HG03342 (cell line): ENCODE measurements around the gene IL17RD.
A peak's percentile ranks its signal among the peaks of the same experiment; 100 is the strongest.

Source experiments
- ATAC-seq: cut with Tn5 transposase; IDR thresholded peaks from one replicate; pipeline ENCODE4 v1.9.1; 2021; ENCODE audit warnings: mild to moderate bottlenecking, moderate library complexity; ENCODE audit not compliant: unreplicated experiment

IL17RD gene

GRCh38 chr3:57164657-57165573, at the start of gene IL17RD:
Gene IL17RD, minus strand, starts transcription at chr3:57165353. Its CDS starts 67 bp downstream, at chr3:57165286.
- no peak for ATAC-seq

GRCh38 chr3:57206423-57206822, 41.3 kb upstream of the IL17RD start:
- ATAC-seq = no peak

- no peak for ATAC-seq
These were observed 34.7 kb upstream of the IL17RD start, which contains the start of gene HESX1 for GRCh38 chr3:57199895-57200297. Gene HESX1, minus strand, starts transcription at chr3:57199978. Its CDS starts 60 bp downstream, at chr3:57199918.

- no peak for ATAC-seq
These were observed 29.5 kb upstream of the IL17RD start for GRCh38 chr3:57194641-57195040.

DNA sequence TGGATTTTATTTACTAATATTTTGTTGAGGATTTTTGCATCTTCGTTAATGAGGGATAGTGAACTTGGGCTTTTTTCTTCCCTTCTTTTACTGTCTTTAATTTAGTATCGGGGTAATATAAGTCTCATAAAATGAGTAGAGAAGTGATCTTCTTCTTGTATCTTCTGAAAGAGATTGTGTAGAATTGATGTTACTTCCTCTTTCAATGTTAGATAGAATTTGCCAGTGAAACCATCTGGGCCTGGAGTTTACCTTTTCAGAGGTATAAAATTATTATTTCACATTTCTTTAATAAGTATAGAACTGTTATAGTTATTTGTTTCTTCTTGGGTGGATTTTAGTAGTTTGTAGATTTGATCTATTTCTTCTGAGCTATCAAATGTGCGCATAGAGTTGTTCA, 26.9 kb upstream of the IL17RD start:
- ATAC-seq = no peak

DNA sequence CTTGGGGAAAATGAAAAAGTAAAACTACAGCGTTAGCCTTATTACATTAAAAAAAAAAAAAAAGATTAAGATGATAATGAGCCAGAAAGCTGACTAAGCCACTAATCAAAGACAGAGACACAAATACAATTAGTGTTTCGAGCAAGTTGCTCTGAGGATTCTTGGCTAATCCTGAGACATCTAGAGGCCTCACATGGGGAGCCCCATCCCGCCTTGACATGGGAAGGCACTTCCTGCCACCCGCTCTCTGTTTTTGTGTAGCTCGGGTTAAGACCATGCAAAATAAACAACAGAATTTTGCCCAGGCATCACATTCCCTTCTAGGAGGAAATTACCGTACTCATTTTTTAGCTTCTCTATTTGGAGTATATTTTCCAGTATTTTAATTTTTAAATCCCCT, 19.4 kb upstream of the IL17RD start:
- ATAC-seq = no peak

DNA sequence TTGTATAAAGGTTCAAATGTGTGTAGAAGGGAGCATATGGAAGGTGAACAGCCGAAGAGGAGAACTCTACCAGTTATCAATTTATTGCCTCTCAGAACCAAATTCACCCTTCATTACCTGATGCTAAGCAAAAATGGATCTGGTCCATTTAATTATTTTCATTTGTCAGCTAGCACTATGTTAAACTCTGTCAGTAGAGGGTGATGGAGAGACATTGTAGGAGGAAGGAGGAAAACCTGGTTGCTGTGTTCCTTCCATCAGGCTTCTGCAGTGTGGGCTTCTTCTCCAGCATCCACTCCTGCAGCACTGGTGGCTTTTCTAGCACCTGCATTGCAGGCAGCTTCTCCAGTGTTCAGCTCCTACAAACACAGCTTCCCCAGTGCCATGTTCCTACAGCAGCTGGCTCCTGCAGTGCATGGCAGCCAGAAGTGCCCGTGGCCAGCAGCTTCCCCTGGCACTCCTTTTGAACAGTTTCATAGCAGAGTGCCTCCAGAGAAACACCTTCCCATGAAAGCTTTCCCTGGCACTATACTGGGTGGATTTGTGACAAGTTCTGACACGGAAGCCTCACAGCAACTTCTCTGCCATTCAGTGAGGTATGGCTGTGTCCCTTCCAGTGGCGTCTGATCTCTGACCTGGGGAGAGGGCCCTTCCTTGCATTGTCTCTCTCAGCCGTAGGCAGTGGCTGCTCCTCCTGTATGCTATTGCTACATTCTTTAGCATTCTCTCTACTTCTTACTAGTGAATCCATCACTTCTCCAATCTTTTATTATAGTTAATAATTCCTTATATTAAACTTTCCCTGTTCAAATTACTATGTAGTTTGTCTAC, 14.6 kb upstream of the IL17RD start:
- ATAC-seq = no peak

DNA sequence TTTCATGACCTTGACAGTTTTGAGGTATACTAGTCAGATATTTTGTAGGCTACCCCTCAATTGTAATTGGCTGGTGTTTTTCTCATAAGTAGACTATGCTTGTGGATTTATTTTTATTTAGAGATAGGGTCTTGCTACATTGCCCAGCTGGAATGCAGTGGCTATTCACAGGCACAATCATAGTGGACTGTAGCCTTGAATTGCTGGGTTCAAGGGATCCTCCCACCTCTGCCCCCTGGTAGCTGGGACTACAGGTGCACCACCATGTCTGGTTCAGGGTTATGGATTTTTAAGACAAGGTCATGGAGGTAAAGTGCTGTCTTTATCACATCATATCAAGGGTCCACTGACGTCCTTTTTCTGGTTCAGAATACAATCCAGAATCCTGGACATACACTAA, 10.9 kb upstream of the IL17RD start:
- ATAC-seq = no peak

DNA sequence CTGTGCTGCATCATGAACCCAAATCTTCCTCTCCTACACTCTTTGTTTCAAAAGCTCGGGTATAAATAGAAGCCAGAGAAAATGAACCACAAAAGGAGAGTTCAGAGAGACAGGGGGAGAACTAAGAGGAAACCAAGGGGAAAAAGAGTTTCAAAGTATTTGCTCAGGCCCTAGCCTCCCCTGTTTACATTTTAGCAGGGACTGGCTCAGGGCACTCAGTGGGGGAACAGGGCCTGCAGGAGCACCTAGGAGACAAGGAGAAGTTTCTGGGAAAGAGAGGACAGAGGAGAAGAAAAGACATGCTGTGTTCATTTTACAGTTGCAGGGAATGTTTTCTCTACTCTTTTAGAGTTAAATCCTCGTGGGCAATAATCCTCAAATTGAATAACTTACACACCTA, 8.5 kb upstream of the IL17RD start:
- no peak for ATAC-seq

DNA sequence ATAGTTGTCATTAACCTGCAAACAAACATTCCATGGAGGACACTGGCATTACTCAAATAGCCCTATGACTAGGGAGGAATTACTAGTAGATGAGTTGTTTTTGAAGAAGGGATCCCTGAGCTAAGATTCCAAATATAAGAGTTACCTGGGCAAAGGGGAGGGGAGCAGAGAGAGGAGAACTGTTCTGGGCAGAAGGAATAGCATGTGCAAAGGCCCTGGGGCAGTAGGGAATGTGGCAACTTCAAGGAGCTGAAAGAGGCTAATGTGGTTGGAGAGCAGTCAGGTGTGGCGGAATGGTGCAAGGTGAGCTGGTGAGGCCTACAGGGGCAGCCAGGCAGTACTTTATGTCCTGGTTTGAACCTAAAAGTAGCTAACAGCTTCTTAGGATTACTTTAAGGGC, 5.8 kb upstream of the IL17RD start:
- ATAC-seq = no peak

- peak; percentile 64 for ATAC-seq
These were observed 4.9 kb upstream of the IL17RD start for GRCh38 chr3:57169872-57170623.

DNA sequence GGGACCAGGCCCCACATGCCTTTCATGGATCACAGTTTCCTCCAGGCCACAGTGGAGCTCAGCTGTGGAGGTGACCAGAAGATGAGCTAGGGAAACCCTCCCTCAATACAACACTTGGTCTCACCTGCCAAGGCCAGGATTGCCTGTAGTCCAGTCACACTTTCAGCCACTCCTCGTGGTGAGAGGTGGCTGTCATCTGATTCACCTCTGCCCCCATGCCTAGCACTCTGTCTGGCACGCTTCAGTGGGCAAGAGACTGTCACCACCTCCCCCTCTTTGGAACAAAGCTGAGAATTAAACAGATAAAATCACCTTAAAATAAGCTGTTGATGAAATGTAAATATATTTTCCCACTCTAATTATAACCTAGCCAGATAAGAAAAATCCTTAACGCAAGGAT, 4.0 kb upstream of the IL17RD start:
- ATAC-seq = no peak

DNA sequence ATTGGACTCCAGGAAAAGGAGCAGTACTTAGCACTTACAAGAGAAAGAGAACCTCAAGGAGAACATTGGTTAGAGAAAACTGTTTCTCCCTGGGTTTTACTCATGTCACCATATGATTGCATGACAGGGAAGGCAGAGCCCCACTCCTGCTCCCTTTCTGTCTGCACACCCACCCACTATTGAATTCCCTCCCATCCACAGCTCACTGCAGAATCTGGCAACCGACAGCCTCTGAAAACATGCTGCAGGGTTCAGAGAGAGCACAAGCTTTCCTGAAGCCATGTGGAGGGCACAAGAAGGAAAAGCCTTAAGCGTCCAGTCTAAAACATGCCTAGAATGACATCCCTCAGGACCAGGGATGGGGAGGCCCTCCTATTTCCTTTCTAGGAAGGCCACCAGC, 3.0 kb upstream of the IL17RD start:
- ATAC-seq = no peak

- ATAC-seq = no peak
These were observed 1.5 kb upstream of the IL17RD start for GRCh38 chr3:57166660-57167059.

DNA sequence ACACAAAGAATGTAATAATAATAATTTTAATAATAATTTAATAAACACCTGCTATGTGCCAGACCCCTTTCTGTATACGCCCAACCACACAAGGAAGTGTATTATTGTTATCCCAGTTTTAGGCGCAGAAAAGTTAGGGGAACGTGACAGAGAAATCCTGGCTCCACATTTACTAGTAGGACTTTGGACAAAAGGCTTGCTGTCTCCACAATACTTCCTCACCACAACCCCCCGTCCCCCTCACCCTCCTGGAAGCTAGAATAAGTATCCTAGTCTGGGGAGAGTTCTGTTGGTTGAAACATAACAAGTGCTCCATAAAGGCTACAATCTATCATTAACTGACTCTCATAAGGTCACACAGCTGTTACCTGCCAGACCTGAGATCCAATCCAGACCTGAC, 488 bp upstream of the IL17RD start:
- no peak for ATAC-seq

GRCh38 chr3:57164217-57164656, 916 bp downstream of the IL17RD start:
- no peak for ATAC-seq

- ATAC-seq = no peak
These were observed 1.4 kb downstream of the IL17RD start for GRCh38 chr3:57163751-57164150.

DNA sequence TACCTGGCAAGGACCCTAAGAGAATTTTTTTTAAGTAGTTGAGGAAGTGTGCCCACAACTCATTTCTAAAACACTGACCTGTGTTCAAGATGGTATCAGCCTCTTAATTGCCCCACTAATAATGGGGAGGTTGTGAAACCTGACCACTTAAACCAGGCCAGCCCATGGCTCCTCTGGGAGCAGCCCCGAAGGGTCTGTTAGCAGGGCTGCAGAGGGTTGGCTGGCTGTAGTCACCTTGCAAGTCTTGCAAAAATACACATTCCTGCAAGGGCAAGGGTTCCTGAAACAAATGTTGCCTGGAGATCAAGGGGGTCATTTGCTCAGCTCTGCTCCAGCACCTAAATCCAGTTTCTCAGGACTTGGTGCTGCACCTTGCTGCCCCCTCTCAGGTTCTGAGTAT, 3.2 kb downstream of the IL17RD start:
- ATAC-seq = no peak

DNA sequence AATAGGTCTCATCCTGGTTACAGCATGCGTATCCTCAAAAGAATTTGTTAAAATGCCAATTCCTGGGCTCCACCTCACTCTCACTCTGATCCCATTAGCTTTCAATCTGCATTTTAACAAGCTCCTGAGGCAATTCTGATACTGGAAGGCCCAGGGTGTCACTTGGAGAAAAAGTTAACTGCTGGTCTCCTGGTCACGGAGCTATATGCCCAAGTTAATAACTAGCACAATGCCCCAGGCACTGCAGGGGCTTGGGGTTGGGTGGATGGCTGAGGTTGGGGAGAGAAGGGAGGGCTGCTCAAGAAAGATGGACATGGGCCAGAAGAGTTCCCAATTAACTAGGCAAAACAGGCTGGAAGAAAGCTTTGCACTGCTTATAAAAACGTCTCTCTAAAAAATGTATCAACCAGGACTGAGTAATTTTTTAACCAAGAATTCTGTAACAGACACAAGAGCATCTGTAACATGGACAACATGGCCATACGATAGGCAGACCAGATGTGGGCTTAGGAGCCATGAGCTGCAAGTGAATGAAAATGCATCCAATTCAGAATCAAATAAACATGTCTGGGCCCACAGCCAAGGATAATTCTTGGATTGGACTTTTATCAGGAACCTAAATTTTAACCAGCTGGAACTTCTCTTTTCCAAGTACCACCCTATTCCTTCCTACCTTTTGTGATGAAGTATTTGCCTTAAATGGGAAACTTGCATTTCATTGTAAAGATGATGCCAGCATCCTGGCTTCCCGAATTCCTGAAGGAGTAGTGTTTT, 4.2 kb downstream of the IL17RD start:
- no peak for ATAC-seq

- ATAC-seq = no peak
These were observed 4.9 kb downstream of the IL17RD start for GRCh38 chr3:57160076-57160764.
